ENCODE results near the gene DYRK2.

- TF ChIP-seq CTCF (IDR thresholded peaks at IDR 0.05): no peak
- TF ChIP-seq POLR2A (IDR thresholded peaks at IDR 0.05): no peak
Observed at GRCh38 chr12:67697443-67697842, 48.9 kb downstream of the DYRK2 start.
